Lower leg skin (tissue), 3 donors: ENCODE measurements around the gene PMF1.

Experiments used
- CTCF ChIP-seq, 3 donors: fragments of 450-650 bp; IDR thresholded peaks; one replicate each; pipeline ENCODE4 v1.5.1; 2016; ENCODE audit warnings: antibody characterized with exemption in 3 of 3, mild to moderate bottlenecking in 3 of 3, moderate library complexity in 2 of 3
- POLR2A ChIP-seq, 2 donors: fragments of 450-650 bp; IDR thresholded peaks; one replicate each; pipeline ENCODE4 v1.6.1; 2016 to 2017; ENCODE audit warnings: antibody characterized with exemption in 2 of 2, mild to moderate bottlenecking in 1 of 2, moderate library complexity in 1 of 2

GRCh38 chr1:156244712-156245111 lies 31.9 kb downstream of the PMF1 start:
- TF ChIP-seq CTCF (IDR thresholded peaks at IDR 0.05) (no peak), POLR2A (IDR thresholded peaks at IDR 0.05) (no peak)
